HG03139 (cell line): ENCODE measurements around the gene C20orf204.

Experiments
- ATAC-seq: cut with Tn5 transposase; IDR thresholded peaks from one replicate; pipeline ENCODE4 v1.9.1; 2021; ENCODE audit not compliant: unreplicated experiment

C20orf204 gene

GRCh38 chr20:64055396-64055892 lies 19.5 kb downstream of the C20orf204 start:
- ATAC-seq, result no peak

- ATAC-seq, result no peak
These were observed 20.1 kb downstream of the C20orf204 start for GRCh38 chr20:64055893-64056638.

GRCh38 chr20:64056639-64056888 lies 20.6 kb downstream of the C20orf204 start:
- ATAC-seq, result no peak

- ATAC-seq, result no peak
These were observed 21.1 kb downstream of the C20orf204 start for GRCh38 chr20:64056889-64057627.

GRCh38 chr20:64057628-64058498 lies 21.9 kb downstream of the C20orf204 start:
- ATAC-seq, result no peak

- no peak for ATAC-seq
These were observed 22.6 kb downstream of the C20orf204 start for GRCh38 chr20:64058536-64058935.

- ATAC-seq, result no peak
These were observed 26.3 kb downstream of the C20orf204 start for GRCh38 chr20:64062276-64062595.

GRCh38 chr20:64062596-64063388 lies 26.8 kb downstream of the C20orf204 start, which contains the start of gene TCEA2:
Gene TCEA2, plus strand, starts transcription at chr20:64063198. Its CDS starts 115 bp downstream, at chr20:64063313.
- ATAC-seq, result peak; percentile 76

- ATAC-seq, result no peak
These were observed 27.6 kb downstream of the C20orf204 start for GRCh38 chr20:64063389-64064144.

GRCh38 chr20:64064145-64064698 lies 28.2 kb downstream of the C20orf204 start:
- no peak for ATAC-seq

GRCh38 chr20:64065062-64065973 lies 29.3 kb downstream of the C20orf204 start:
- ATAC-seq, result no peak

GRCh38 chr20:64065974-64066343 lies 30.0 kb downstream of the C20orf204 start:
- no peak for ATAC-seq

- no peak for ATAC-seq
These were observed 31.1 kb downstream of the C20orf204 start for GRCh38 chr20:64067005-64067632.

GRCh38 chr20:64067733-64068307 lies 31.8 kb downstream of the C20orf204 start:
- ATAC-seq, result no peak

GRCh38 chr20:64068386-64069208 lies 32.6 kb downstream of the C20orf204 start:
- no peak for ATAC-seq

- no peak for ATAC-seq
These were observed 33.2 kb downstream of the C20orf204 start for GRCh38 chr20:64069209-64069613.

GRCh38 chr20:64069614-64070243 lies 33.7 kb downstream of the C20orf204 start:
- ATAC-seq, result no peak
